ENCODE measurements around the gene CCDC180. TPM values are rescaled to one million over a fixed set of nuclear protein-coding genes. Genes with fewer than 3 reads are reported as not detected.

CCDC180 gene
- total and polyA plus RNA-seq, 9 of the 15 experiments (the other 6 are each of a cell fraction or from before 2014, with no cell fraction given) = 0.56 to 4.2 (median 2.5) TPM

GRCh38 chr9:97280755-97281330 is 26.6 kb upstream of the CCDC180 start (continued):
- TF ChIP-seq FOXP4 (CRISPR knock-in tag; IDR thresholded peaks at IDR 0.05; ENCODE audit: borderline replicate concordance) (no peak), ZNF766 (CRISPR knock-in tag; conservative IDR thresholded peaks at IDR 0.05) (no peak), MCM7 (IDR thresholded peaks at IDR 0.05) (no peak), ADNP (tag; IDR thresholded peaks at IDR 0.05) (peak; percentile 44; the same call in 1 of the 2 replicates), FIP1L1 (IDR thresholded peaks at IDR 0.05; ENCODE audit: low read depth, low read length, poor library complexity, severe bottlenecking) (no peak), PML (IDR thresholded peaks at IDR 0.05; ENCODE audit: low read length) (peak; percentile 43; the same call in 1 of the 2 replicates), MEIS2 (IDR thresholded peaks at IDR 0.05; ENCODE audit: partially characterized antibody) (peak; percentile 84), E2F1 (CRISPR knock-in tag; IDR thresholded peaks at IDR 0.05) (no peak), CTBP1 (IDR thresholded peaks at IDR 0.05; ENCODE audit: borderline replicate concordance) (peak; percentile 74), SIRT6 (IDR thresholded peaks at IDR 0.05; ENCODE audit: low read depth, low read length) (no peak), CHD2 (IDR thresholded peaks at IDR 0.05; ENCODE audit: low read depth, low read length) (no peak), BRD9 (IDR thresholded peaks at IDR 0.05; ENCODE audit: low read depth, partially characterized antibody) (no peak), FOXM1 (IDR thresholded peaks at IDR 0.05; ENCODE audit: low read depth) (no peak), FOXM1 (CRISPR knock-in tag; IDR thresholded peaks at IDR 0.05; ENCODE audit: low read depth) (no peak), POLR3G (IDR thresholded peaks at IDR 0.05; ENCODE audit: extremely low read depth, insufficient read length, insufficient replicate concordance) (no peak), HNRNPUL1 (IDR thresholded peaks at IDR 0.05; ENCODE audit: low read length) (no peak), KLF16 (IDR thresholded peaks at IDR 0.05) (0 out of 2 replicates have a peak, but pooled peaks have one; percentile 26), MCM3 (IDR thresholded peaks at IDR 0.05) (no peak), ZNF551 (CRISPR knock-in tag; IDR thresholded peaks at IDR 0.05) (no peak), MXD1 (CRISPR knock-in tag; IDR thresholded peaks at IDR 0.05; ENCODE audit: borderline replicate concordance, poor library complexity, severe bottlenecking) (no peak), NR1H2 (CRISPR knock-in tag; IDR thresholded peaks at IDR 0.05) (no peak), ESRRB (CRISPR knock-in tag; IDR thresholded peaks at IDR 0.05; ENCODE audit: borderline replicate concordance) (no peak), POLR2B (IDR thresholded peaks at IDR 0.05; ENCODE audit: low read depth, partially characterized antibody) (no peak), SAFB (IDR thresholded peaks at IDR 0.05; ENCODE audit: borderline replicate concordance, low read depth, low read length) (no peak), HMBOX1 (IDR thresholded peaks at IDR 0.05) (no peak), RBM25 (IDR thresholded peaks at IDR 0.05; ENCODE audit: low read depth, low read length, severe bottlenecking) (no peak), MXI1 (IDR thresholded peaks at IDR 0.05; ENCODE audit: low read depth, low read length) (no peak)

Data from K562 (cell line).